Ishikawa (cell line): Measurements from ENCODE around the gene RADIL.

Experiments
- CEBPB ChIP-seq: IDR thresholded peaks from 2 replicates; pipeline ENCODE4 v1.6.1; 2012
- EGR1 ChIP-seq: IDR thresholded peaks from 2 replicates; pipeline ENCODE4 v1.6.1; 2012
- EP300 ChIP-seq: IDR thresholded peaks from 2 replicates; pipeline ENCODE4 v1.6.1; 2012; ENCODE audit warnings: borderline replicate concordance
- MAX ChIP-seq: IDR thresholded peaks from 2 replicates; pipeline ENCODE4 v1.6.1; 2012
- NFIC ChIP-seq: IDR thresholded peaks from 2 replicates; pipeline ENCODE4 v1.6.1; 2012
- RAD21 ChIP-seq: IDR thresholded peaks from 2 replicates; pipeline ENCODE4 v1.6.1; 2012; ENCODE audit warnings: low read depth
- TAF1 ChIP-seq: IDR thresholded peaks from 2 replicates; pipeline ENCODE4 v1.6.1; 2012; ENCODE audit warnings: low read depth, mild to moderate bottlenecking
- TCF12 ChIP-seq: IDR thresholded peaks from 2 replicates; pipeline ENCODE4 v1.6.1; 2012; ENCODE audit warnings: low read depth
- TEAD4 ChIP-seq: IDR thresholded peaks from 2 replicates; pipeline ENCODE4 v1.6.1; 2012
- YY1 ChIP-seq: IDR thresholded peaks from 2 replicates; pipeline ENCODE4 v1.6.1; 2012; ENCODE audit warnings: low read depth
- ZBTB7A ChIP-seq: IDR thresholded peaks from 2 replicates; pipeline ENCODE4 v1.6.1; 2012; ENCODE audit warnings: low read depth

GRCh38 chr7:4758111-4758510 is 125.4 kb downstream of the RADIL start:
- TF ChIP-seq MAX, result no peak
- no peak for TF ChIP-seq EP300
- TF ChIP-seq TCF12, result no peak
- no peak for TF ChIP-seq CEBPB
- TF ChIP-seq TEAD4, result no peak
- no peak for TF ChIP-seq NFIC
- no peak for TF ChIP-seq ZBTB7A
- TF ChIP-seq RAD21, result no peak
- TF ChIP-seq TAF1, result no peak
- no peak for TF ChIP-seq EGR1
- no peak for TF ChIP-seq YY1
